AG04449 (cell line): ENCODE measurements around the gene MICAL3.

Source experiments
- CTCF ChIA-PET: fragments of 350-600 bp; formaldehyde crosslinking; extraction: SDS; loops from one replicate; lab custom pipeline; 2021; ENCODE audit warnings: antibody characterized with exemption; lab: Yijun Ruan, JAX
- POLR2A ChIA-PET: fragments of 400-600, 350-600 bp; formaldehyde crosslinking; extraction: SDS; loops from one replicate; lab custom pipeline; 2020; ENCODE audit warnings: antibody characterized with exemption, inconsistent platforms; lab: Yijun Ruan, JAX
- DNase-seq: peaks from one replicate; pipeline ENCODE4 v3.0.0-alpha.2; 2010; ENCODE audit warnings: low read depth, low spot score
- H3K4me3 ChIP-seq: 2 replicates; pipeline ENCODE4 v1.5.1; 2011; ENCODE audit warnings: low read depth, mild to moderate bottlenecking, control low read depth, low read length
- CTCF ChIP-seq: IDR thresholded peaks from one replicate; pipeline ENCODE4 v1.5.1; 2011; ENCODE audit warnings: mild to moderate bottlenecking, moderate library complexity, low read length, control low read depth, inconsistent platforms; ENCODE audit not compliant: insufficient read depth; ENCODE audit errors: missing control alignments

MICAL3 gene

GRCh38 chr22:17944256-17944655, 80.1 kb downstream of the MICAL3 start:
- CTCF ChIA-PET, result interaction anchor here (1.0 to 4.3 kb wide), 4 partner anchors 13 to 132 kb away, joined by 3 to 14 read pairs (median 6); no protein-coding TSS in a partner anchor
- no peak for DNase-seq
- POLR2A ChIA-PET, result no interaction called here
- TF ChIP-seq CTCF, result no peak
- H3K4me3 ChIP-seq, result no peak overlapping the region

GRCh38 chr22:17943533-17944249, 80.7 kb downstream of the MICAL3 start:
- ChIA-PET CTCF (interaction anchor here (1.0 to 4.3 kb wide), 4 partner anchors 14 to 132 kb away, joined by 3 to 14 read pairs (median 6); no protein-coding TSS in a partner anchor), POLR2A (no interaction called here)
- no peak overlapping the region for H3K4me3 ChIP-seq
- no peak for TF ChIP-seq CTCF
- no peak for DNase-seq

- DNase-seq, result no peak
- H3K4me3 ChIP-seq, result no peak overlapping the region
- ChIA-PET CTCF (interaction anchor here (0.8 to 2.2 kb wide), 3 partner anchors 15 to 133 kb away, joined by 3 to 7 read pairs (median 5); no protein-coding TSS in a partner anchor), POLR2A (no interaction called here)
- TF ChIP-seq CTCF, result no peak
Observed at GRCh38 chr22:17942721-17943120, 81.6 kb downstream of the MICAL3 start.

- no peak for DNase-seq
- H3K4me3 ChIP-seq, result no peak overlapping the region
- ChIA-PET POLR2A (no interaction called here), CTCF (interaction anchor here (0.8 kb wide), 1 partner anchor 134 kb away, joined by 3 read pairs; no protein-coding TSS in a partner anchor)
- TF ChIP-seq CTCF, result no peak
Observed at GRCh38 chr22:17941471-17942406, 82.6 kb downstream of the MICAL3 start.

GRCh38 chr22:17939579-17939978, 84.8 kb downstream of the MICAL3 start:
- no peak for DNase-seq
- POLR2A ChIA-PET, result no interaction called here
- H3K4me3 ChIP-seq, result no peak overlapping the region
- TF ChIP-seq CTCF, result no peak
- CTCF ChIA-PET, result interaction anchor here (1.1 to 3.0 kb wide), 3 partner anchors 48 to 137 kb away, joined by 3 to 12 read pairs (median 3); no protein-coding TSS in a partner anchor
